GM12801 (cell line): Measurements from ENCODE around the gene FECH.

Experiments used
- CTCF ChIP-seq: IDR thresholded peaks from one replicate; pipeline ENCODE4 v1.5.1; 2011; ENCODE audit warnings: control low read depth; ENCODE audit not compliant: insufficient read length; ENCODE audit errors: extremely low read depth

The FECH gene

GRCh38 chr18:57555134-57555533 is 31.4 kb downstream of the FECH start:
- TF ChIP-seq CTCF = no peak

GRCh38 chr18:57550510-57550909 is 36.0 kb downstream of the FECH start:
- no peak for TF ChIP-seq CTCF

- TF ChIP-seq CTCF = no peak
These were observed 39.2 kb downstream of the FECH start for GRCh38 chr18:57547260-57547659.

GRCh38 chr18:57544936-57545660 is 41.4 kb downstream of the FECH start:
- no peak for TF ChIP-seq CTCF

GRCh38 chr18:57543560-57543959 is 42.9 kb downstream of the FECH start:
- no peak for TF ChIP-seq CTCF

GRCh38 chr18:57542812-57543427 is 43.6 kb downstream of the FECH start:
- no peak for TF ChIP-seq CTCF

- TF ChIP-seq CTCF = no peak
These were observed 44.4 kb downstream of the FECH start for GRCh38 chr18:57542126-57542525.
